ENCODE results near the gene TAB2. TPM values are rescaled to one million over a fixed set of nuclear protein-coding genes. Genes with fewer than 3 reads are reported as not detected.

TAB2 gene
- total RNA-seq, 1 experiment from 2014 or later = 56.7 TPM

- H3K4me1 ChIP-seq (ENCODE audit: control insufficient read depth in 1 of 2, insufficient read depth in 2 of 2, low read length in 2 of 2) = no peaks in the 10 kb centered on the region
- ChIA-PET POLR2A (no interaction called here), CTCF (no interaction called here), RAD21 (ENCODE audit: low non-redundant PET in 1 of 2, low total read pairs in 2 of 2, uncharacterized antibody in 2 of 2, unreplicated experiment in 2 of 2) (no interaction called here)
- no peak overlapping the region for H3K4me3 ChIP-seq (replicated peaks in 1 of 2; ENCODE audit: low read depth in 1 of 2, low read length in 2 of 2)
- no peak for ATAC-seq
- H3K27ac ChIP-seq (ENCODE audit: low read depth, low read length) = no peak overlapping the region
- H3K36me3 ChIP-seq (ENCODE audit: control insufficient read depth in 1 of 2, insufficient read depth in 2 of 2, low read length in 2 of 2) = 0 out of 4 replicates have a peak, but pooled peaks cover 0 to 3% of the 10 kb centered on the region in 2 experiments
- H3K9me2 ChIP-seq (ENCODE audit: insufficient read depth) = no peaks in the 10 kb centered on the region
- H3K4me2 ChIP-seq (ENCODE audit: low read length) = no peak overlapping the region
- no peaks in the 10 kb centered on the region for H3K27me3 ChIP-seq (ENCODE audit: insufficient read depth, low read length)
- no TSS peak for BruUV-seq (replicated peaks)
- intact Hi-C loops (cut with micrococcal nuclease) = no loop called here
- no peak overlapping the region for H2AFZ ChIP-seq (ENCODE audit: low read depth, low read length, poor library complexity, severe bottlenecking)
- DNase-seq (ENCODE audit: low read depth, low spot score) = no peak
- peaks cover 61% of the 10 kb centered on the region for H3K79me2 ChIP-seq (ENCODE audit: insufficient read depth, low read length)
- TF ChIP-seq POLR2AphosphoS5 (IDR thresholded peaks at IDR 0.05; ENCODE audit: low read depth, low read length) (no peak), MAX (IDR thresholded peaks at IDR 0.05) (no peak), CTCF (IDR thresholded peaks at IDR 0.05 in 2 of 3, conservative IDR thresholded peaks at IDR 0.05 in 1 of 3; ENCODE audit: borderline replicate concordance in 1 of 3, insufficient read depth in 1 of 3, low read depth in 2 of 3, low read length in 2 of 3) (no peak), ZFX (IDR thresholded peaks at IDR 0.05) (no peak)
- no peaks in the 10 kb centered on the region for H3K9me3 ChIP-seq (ENCODE audit: control insufficient read depth in 1 of 2, insufficient read depth in 1 of 2, low read depth in 1 of 2, low read length in 2 of 2)
- H3K9ac ChIP-seq (ENCODE audit: low read length) = no peak overlapping the region
- H4K20me1 ChIP-seq (ENCODE audit: insufficient read depth) = peaks cover 4% of the 10 kb centered on the region; the same call in 1 of the 2 replicates
These were observed 75.0 kb downstream of the TAB2 start for GRCh38 chr6:149392535-149392934.

- H3K79me2 ChIP-seq (ENCODE audit: insufficient read depth, low read length) = peaks cover 55% of the 10 kb centered on the region
- TF ChIP-seq EZH2phosphoT487 (IDR thresholded peaks at IDR 0.05; ENCODE audit: borderline replicate concordance) (no peak), EZH2 (IDR thresholded peaks at IDR 0.05) (no peak), SIN3A (IDR thresholded peaks at IDR 0.05; ENCODE audit: low read depth) (no peak), EGR1 (IDR thresholded peaks at IDR 0.05; ENCODE audit: low read depth) (no peak), YY1 (IDR thresholded peaks at IDR 0.05; ENCODE audit: extremely low read depth, insufficient replicate concordance, low read depth, low read length) (no peak), ATF3 (IDR thresholded peaks at IDR 0.05) (no peak), RAD21 (IDR thresholded peaks at IDR 0.05; ENCODE audit: low read depth) (no peak), REST (IDR thresholded peaks at IDR 0.05; ENCODE audit: low read depth) (no peak), JUND (IDR thresholded peaks at IDR 0.05) (no peak), POLR2A (IDR thresholded peaks at IDR 0.05; ENCODE audit: borderline replicate concordance, extremely low read depth, insufficient read depth, insufficient read length) (no peak), POLR2AphosphoS5 (IDR thresholded peaks at IDR 0.05; ENCODE audit: low read depth, low read length) (no peak)
These were observed 75.6 kb downstream of the TAB2 start for GRCh38 chr6:149393002-149393679.

More at GRCh38 chr6:149393002-149393679, 75.6 kb downstream of the TAB2 start:
- no peaks in the 10 kb centered on the region for H4K20me1 ChIP-seq (ENCODE audit: insufficient read depth)
- H2AFZ ChIP-seq (ENCODE audit: low read depth, low read length, poor library complexity, severe bottlenecking) = no peak overlapping the region
- ChIA-PET RAD21 (ENCODE audit: low non-redundant PET in 1 of 2, low total read pairs in 2 of 2, uncharacterized antibody in 2 of 2, unreplicated experiment in 2 of 2) (no interaction called here), POLR2A (no interaction called here), CTCF (no interaction called here)
- intact Hi-C loops (cut with micrococcal nuclease) = no loop called here
- no peak for ATAC-seq
- no peak overlapping the region for H3K4me3 ChIP-seq (replicated peaks in 1 of 2; ENCODE audit: low read depth in 1 of 2, low read length in 2 of 2)
- no peak overlapping the region for H3K27ac ChIP-seq (ENCODE audit: low read depth, low read length)
- H3K4me2 ChIP-seq (ENCODE audit: low read length) = no peak overlapping the region
- DNase-seq (ENCODE audit: low read depth, low spot score) = no peak
- BruUV-seq (replicated peaks) = no TSS peak
- 0 out of 4 replicates have a peak, but pooled peaks cover 0 to 5% of the 10 kb centered on the region in 2 experiments for H3K36me3 ChIP-seq (ENCODE audit: control insufficient read depth in 1 of 2, insufficient read depth in 2 of 2, low read length in 2 of 2)
- H3K9me2 ChIP-seq (ENCODE audit: insufficient read depth) = no peaks in the 10 kb centered on the region
- no peaks in the 10 kb centered on the region for H3K4me1 ChIP-seq (ENCODE audit: control insufficient read depth in 1 of 2, insufficient read depth in 2 of 2, low read length in 2 of 2)
- H3K9me3 ChIP-seq (ENCODE audit: control insufficient read depth in 1 of 2, insufficient read depth in 1 of 2, low read depth in 1 of 2, low read length in 2 of 2) = no peaks in the 10 kb centered on the region
- H3K27me3 ChIP-seq (ENCODE audit: insufficient read depth, low read length) = no peaks in the 10 kb centered on the region
- no peak overlapping the region for H3K9ac ChIP-seq (ENCODE audit: low read length)

All from HCT116 (cell line).